Dermis blood vessel endothelial cell (primary cell): ENCODE data around the gene SLITRK5. TPM values are rescaled to one million over a fixed set of nuclear protein-coding genes. Genes with fewer than 3 reads are reported as not detected.

Experiments
- DNase-seq: peaks from one replicate; pipeline ENCODE4 v3.0.0; 2010
- total RNA-seq: library from RNA; depleted of rRNA; stranded (reverse); fragments of >200 nt; gene quantifications from 2 replicates; pipeline ENCODE4 v1.2.3, GENCODE V29; 2014

The SLITRK5 gene, protein sequence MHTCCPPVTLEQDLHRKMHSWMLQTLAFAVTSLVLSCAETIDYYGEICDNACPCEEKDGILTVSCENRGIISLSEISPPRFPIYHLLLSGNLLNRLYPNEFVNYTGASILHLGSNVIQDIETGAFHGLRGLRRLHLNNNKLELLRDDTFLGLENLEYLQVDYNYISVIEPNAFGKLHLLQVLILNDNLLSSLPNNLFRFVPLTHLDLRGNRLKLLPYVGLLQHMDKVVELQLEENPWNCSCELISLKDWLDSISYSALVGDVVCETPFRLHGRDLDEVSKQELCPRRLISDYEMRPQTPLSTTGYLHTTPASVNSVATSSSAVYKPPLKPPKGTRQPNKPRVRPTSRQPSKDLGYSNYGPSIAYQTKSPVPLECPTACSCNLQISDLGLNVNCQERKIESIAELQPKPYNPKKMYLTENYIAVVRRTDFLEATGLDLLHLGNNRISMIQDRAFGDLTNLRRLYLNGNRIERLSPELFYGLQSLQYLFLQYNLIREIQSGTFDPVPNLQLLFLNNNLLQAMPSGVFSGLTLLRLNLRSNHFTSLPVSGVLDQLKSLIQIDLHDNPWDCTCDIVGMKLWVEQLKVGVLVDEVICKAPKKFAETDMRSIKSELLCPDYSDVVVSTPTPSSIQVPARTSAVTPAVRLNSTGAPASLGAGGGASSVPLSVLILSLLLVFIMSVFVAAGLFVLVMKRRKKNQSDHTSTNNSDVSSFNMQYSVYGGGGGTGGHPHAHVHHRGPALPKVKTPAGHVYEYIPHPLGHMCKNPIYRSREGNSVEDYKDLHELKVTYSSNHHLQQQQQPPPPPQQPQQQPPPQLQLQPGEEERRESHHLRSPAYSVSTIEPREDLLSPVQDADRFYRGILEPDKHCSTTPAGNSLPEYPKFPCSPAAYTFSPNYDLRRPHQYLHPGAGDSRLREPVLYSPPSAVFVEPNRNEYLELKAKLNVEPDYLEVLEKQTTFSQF
- total RNA-seq, result not detected in 2 replicates

DNA sequence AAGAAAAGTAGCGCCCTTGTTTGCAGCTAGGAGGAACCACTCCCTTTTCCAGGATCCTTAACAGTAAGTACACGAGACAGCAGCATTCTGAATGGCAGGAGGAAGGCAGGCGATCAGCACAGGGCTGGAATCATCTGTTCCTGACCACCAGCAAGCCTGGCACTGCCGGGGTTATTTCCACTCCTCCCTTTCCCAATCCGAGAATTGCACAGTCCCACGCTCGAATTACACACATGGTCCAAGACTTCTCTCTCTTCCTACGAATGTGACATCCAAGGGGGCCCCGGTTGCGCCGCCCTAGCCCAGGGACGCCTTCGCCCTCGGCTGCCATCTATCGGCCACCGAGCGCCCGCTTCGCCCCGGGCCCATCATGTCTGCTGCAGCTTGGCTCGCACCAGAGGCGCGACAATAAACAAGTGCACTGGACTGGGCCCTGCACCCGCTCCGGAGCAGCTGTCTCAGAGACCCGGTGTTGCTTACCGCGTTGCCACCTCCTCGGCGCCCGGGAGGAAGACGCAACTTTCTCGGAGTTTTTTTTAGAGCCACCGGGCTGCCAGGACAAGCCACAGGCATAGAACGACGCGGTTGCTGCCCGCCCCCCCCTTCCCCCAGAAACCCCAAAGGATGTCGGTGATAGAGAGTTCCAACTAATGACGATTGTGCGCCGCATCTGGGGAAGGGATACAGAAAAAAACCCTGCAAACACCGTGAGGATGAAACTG lies at the start of gene SLITRK5:
Gene SLITRK5, plus strand, starts transcription at position 341 of the 722 bp plus-strand sequence. CDS start 4,018 bp downstream, outside the sequence.
- DNase-seq, result peak; percentile 57

DNA sequence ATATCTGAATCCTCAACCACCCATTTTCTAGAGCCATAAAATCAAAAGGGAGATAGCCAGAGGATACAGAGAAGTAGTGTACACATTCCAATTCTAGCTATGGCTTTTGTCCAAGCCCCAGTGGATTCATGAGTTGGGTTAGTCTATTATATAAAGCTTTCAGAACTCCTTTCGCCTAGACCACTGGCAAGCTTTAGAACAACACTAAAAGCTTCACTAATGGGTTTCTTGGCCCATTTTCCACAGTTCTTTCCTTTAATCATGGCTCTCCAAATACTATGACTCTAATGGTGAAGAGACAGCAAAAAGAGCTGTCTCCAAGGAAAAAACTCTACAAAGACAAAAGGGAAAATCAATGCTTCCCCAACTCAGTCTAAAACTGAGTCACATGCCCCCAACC lies 48.2 kb upstream of the SLITRK5 start:
- no peak for DNase-seq

DNA sequence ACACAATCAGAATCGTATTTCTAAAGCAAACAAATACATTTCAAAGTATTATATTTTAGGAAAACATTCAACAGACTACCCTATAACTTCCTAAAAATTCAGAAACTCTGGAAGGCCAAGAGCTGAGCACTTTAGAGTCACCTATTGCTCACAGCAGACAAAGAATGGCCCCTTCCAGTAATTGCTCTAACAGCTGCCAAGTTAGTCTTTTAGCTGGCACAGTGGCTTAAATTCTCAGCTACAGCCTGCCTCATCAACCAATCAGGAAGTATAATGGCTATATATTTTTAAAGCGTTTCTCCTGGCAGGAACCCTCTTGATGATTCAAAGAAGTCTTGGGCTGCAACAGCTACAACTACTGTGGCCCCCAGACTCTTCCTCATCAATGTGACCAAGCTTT lies 14.9 kb upstream of the SLITRK5 start:
- no peak for DNase-seq

DNA sequence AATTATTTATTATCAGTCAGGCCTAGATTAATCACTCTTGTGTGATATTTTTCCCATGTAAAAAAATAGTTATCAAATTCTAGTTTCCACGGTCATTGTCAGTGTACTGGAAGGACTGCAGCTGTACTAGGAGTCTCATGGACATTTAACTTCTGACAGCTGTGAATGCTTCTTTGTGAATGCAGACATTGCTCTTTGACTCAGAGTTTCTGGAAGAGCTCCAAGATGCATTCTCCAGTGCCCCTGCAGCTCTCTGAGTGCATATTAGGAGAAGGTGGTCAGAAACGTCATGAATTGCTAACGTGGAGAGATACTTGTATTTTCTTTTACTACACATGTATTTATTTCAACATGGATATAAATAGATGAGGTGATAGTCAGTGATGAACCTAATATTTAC lies 9.7 kb upstream of the SLITRK5 start:
- DNase-seq, result no peak

DNA sequence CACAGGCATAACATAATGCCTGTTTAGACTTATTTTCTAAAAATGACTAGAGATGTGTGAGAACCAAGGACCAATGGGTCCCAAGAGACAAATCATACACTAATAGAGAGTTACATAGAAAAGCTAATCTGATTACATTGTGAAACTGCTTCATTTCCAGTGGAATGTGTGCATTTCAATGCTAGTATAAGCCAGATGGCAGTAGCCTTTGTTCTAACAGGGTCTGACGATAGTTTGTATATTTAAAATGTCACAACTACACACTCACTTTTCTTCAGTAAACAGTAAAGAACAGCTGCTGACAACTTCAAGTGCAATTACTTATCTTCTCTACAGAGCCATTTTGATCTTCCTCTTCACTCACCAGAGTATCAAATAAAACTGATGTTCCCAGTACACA lies 4.3 kb upstream of the SLITRK5 start:
- DNase-seq, result no peak

DNA sequence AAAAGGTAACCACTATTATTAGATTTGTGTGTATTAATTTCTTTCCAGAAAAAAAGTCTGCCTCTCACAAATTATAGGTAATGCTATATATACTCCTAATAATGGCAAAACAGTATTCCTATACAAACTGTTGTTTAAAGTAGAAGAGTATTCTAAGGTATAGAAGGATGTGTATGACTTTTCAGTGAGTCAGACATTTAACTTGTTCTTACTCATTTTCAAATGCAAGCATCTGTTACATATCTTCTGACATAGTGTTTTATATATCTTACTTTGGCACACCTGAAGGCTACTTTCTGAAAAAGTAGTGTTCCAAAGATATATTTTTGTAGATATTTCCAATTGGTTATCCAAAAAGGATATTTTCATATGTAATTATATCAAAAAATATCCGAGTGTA lies 3.5 kb upstream of the SLITRK5 start:
- DNase-seq, result no peak

DNA sequence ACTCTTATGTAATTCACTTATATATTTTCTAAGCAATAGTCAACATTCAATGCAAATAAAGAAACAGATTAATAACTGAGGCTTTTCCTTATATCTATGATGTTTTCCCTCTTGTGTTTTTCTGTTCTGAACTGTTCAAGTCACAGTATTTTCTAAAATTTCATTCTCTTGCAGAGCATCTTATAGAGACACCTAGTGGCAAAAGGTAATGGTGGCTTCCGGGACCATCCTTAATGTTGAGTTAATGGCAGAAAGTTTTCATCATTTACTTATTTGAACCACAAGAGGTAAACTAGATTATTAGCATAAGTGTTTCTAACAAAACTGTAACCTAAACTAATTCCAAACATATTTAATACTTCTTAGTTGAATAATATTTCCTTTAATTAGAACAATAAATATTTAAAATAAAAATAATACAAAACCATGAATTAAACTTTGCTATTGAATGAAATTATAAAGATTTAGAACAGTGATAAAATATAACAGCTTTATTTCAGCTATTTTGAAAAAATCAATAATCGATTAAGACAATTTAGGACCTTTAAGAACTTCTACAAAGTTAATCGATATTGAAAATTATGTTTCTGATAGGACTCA lies 1.7 kb upstream of the SLITRK5 start:
- DNase-seq, result peak; percentile 5

DNA sequence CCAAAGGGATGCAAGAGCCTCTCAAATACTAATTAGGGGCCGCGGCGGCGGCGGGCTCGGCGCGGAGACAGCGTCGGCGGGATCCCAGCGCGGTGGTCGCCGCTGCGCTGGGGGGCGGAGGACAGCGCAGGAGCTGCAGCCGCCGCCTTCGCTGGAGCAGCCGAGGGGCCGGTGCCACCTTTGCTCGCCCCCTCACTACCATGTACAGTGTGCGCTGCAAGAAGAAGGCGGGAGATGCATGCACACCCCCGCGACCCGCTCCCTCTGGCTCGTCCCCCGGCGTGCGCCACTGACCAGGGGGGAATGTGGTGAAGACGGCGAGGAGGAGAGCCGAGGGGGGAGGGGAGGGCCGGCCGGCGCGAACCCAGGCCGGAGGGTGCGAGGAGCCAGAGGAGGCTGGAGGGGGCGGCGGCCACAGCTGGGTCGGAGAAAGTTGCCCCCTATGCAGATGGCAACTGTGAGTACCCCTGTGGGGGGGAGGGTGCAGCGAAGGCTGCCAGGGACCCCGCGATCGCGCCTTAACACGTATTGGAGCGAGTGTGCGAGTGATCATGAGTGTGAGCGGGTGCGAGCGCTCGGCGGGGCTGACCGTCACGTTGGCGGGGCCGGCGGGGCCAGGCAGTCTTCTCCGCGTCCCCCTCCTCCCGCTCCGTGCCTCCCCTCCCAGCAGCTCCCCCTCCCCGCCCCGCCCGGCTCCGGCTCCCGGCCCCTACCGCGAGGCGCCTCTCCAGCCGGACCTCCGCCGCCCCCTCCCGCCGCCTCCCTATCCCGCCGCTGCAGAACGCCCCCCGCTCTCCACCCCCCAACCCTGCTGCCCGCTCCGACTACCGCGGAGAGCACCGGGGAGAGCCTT lies 808 bp downstream of the SLITRK5 start:
- DNase-seq, result no peak

DNA sequence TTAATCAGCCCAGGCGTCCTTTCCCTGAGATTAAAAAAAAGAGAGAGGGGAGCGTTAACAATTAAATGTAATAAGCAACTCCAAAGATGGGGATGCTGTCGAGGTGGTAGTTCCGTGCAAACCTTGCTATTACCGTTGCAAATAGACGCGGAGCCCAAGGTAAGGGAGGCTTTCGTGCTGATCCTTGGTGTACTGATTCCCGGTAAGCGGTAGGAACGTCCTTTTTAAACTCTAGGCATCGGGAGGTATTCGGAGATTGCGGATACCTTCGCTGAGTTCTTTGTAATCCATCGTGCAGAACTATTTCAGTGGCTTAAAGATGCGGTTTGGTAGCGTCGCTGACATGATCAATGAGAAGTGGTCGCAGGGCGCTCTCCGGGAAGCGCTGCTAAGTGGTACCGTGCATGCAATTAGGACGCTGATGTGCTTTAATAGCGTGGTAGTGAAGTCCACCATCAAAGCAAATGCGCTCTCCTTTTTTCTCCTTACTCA lies 3.1 kb downstream of the SLITRK5 start:
- no peak for DNase-seq

DNA sequence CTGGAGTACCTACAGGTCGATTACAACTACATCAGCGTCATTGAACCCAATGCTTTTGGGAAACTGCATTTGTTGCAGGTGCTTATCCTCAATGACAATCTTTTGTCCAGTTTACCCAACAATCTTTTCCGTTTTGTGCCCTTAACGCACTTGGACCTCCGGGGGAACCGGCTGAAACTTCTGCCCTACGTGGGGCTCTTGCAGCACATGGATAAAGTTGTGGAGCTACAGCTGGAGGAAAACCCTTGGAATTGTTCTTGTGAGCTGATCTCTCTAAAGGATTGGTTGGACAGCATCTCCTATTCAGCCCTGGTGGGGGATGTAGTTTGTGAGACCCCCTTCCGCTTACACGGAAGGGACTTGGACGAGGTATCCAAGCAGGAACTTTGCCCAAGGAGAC lies 4.7 kb downstream of the SLITRK5 start:
- no peak for DNase-seq

DNA sequence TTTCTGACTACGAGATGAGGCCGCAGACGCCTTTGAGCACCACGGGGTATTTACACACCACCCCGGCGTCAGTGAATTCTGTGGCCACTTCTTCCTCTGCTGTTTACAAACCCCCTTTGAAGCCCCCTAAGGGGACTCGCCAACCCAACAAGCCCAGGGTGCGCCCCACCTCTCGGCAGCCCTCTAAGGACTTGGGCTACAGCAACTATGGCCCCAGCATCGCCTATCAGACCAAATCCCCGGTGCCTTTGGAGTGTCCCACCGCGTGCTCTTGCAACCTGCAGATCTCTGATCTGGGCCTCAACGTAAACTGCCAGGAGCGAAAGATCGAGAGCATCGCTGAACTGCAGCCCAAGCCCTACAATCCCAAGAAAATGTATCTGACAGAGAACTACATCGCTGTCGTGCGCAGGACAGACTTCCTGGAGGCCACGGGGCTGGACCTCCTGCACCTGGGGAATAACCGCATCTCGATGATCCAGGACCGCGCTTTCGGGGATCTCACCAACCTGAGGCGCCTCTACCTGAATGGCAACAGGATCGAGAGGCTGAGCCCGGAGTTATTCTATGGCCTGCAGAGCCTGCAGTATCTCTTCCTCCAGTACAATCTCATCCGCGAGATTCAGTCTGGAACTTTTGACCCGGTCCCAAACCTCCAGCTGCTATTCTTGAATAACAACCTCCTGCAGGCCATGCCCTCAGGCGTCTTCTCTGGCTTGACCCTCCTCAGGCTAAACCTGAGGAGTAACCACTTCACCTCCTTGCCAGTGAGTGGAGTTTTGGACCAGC lies 5.3 kb downstream of the SLITRK5 start:
- no peak for DNase-seq

DNA sequence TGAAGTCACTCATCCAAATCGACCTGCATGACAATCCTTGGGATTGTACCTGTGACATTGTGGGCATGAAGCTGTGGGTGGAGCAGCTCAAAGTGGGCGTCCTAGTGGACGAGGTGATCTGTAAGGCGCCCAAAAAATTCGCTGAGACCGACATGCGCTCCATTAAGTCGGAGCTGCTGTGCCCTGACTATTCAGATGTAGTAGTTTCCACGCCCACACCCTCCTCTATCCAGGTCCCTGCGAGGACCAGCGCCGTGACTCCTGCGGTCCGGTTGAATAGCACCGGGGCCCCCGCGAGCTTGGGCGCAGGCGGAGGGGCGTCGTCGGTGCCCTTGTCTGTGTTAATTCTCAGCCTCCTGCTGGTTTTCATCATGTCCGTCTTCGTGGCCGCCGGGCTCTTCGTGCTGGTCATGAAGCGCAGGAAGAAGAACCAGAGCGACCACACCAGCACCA lies 5.9 kb downstream of the SLITRK5 start:
- no peak for DNase-seq

DNA sequence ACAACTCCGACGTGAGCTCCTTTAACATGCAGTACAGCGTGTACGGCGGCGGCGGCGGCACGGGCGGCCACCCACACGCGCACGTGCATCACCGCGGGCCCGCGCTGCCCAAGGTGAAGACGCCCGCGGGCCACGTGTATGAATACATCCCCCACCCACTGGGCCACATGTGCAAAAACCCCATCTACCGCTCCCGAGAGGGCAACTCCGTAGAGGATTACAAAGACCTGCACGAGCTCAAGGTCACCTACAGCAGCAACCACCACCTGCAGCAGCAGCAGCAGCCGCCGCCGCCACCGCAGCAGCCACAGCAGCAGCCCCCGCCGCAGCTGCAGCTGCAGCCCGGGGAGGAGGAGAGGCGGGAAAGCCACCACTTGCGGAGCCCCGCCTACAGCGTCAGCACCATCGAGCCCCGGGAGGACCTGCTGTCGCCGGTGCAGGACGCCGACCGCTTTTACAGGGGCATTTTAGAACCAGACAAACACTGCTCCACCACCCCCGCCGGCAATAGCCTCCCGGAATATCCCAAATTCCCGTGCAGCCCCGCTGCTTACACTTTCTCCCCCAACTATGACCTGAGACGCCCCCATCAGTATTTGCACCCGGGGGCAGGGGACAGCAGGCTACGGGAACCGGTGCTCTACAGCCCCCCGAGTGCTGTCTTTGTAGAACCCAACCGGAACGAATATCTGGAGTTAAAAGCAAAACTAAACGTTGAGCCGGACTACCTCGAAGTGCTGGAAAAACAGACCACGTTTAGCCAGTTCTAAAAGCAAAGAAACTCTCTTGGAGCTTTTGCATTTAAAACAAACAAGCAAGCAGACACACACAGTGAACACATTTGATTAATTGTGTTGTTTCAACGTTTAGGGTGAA lies 6.6 kb downstream of the SLITRK5 start:
- no peak for DNase-seq

DNA sequence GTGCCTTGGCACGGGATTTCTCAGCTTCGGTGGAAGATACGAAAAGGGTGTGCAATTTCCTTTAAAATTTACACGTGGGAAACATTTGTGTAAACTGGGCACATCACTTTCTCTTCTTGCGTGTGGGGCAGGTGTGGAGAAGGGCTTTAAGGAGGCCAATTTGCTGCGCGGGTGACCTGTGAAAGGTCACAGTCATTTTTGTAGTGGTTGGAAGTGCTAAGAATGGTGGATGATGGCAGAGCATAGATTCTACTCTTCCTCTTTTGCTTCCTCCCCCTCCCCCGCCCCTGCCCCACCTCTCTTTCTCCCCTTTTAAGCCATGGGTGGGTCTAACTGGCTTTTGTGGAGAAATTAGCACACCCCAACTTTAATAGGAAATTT lies 7.2 kb downstream of the SLITRK5 start:
- DNase-seq, result no peak

DNA sequence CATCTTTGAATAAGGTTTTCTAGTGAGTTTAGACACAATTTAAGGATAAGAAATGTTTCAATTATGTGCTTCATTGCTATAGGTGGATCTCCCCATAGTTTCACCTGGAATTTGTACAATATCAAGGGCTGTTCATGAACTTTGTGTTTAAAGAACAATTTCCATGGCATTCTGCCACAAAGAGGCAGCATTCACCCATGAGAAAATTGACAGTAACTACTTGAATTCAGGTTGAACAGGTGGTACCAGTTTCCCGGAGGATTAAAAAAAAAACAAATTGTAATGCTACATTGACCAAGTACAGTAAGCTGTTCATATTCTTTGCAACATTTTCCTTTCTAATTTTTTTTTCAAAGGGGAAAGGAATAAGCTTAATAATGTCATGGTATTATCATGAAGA lies 9.1 kb downstream of the SLITRK5 start:
- DNase-seq, result no peak

DNA sequence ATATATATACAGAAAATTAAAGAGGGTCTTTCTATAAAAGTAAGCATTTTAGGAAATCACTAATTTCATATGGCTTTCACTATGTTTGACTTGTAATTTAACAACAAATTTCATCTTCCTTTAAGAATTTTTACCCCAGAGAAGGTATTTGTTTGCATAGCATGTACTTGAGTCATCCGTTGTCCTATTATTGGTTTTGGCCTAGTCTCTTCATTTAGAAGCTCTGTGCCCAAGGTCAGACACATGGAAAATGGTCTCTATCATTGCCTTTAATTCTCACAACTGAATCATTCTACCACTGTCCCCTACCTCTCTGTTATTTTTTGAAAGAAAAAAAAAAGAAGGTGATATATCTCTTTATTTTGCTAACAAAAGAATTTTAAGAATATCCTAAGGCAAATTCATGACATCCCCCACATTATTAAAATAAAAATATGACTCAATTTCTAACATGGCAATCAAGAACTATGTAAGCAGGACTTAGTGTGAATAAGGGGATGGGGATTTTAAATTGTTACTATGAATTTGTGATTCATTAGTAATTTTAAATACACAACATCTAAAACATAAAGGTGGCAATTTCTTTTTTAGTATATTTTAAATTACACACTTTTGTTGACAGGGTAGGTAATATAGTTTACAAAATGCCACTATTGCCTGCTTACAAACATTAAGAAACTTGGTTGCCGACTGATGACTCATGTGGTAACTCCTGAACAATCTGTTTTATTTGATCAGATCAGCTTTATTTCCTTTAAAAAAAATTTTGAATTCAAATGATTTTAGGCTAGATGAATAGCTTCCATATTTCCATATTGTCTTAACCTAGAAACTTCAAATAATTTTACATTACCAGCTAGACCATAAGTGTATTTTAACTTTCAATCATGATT lies 13.9 kb downstream of the SLITRK5 start:
- DNase-seq, result no peak

DNA sequence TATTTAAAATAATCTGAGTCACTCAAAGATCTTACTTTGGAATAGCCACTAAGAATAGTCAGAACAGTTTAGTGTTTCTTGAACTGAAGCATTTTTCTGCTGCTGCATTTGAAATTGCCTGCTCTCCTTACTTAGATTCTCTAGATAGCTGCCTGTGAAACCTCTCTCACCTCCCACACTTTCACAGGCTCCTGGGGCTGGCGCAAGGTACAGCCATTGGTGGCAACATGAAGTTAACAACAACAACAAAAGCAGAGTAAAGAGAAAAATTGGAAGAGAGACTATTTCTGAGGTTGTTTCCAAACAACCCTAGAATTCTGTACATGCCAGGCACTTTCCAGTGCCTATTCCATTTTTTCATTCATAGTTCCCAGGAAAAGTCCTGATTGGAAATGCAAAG lies 25.3 kb downstream of the SLITRK5 start:
- no peak for DNase-seq

DNA sequence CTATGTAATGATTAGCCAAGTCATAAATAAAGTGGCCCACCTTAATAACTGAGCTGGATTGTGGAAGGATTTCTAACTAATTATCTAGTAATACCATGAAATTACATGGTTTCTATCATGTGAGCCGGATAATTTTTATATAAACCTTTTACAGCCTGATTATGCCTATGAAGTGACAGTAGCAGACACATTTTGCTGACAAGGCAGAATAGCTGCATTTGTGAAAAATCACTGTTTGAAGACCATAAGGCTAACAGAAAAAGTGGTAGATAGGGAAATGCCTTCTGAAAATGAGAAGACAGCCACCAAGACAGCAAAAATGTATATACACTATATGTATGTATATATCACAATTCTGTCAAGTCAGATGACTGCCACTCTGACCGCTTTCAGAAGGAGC lies 27.1 kb downstream of the SLITRK5 start:
- no peak for DNase-seq
